Metanephros (tissue), 1 donor: ENCODE data around the gene GOLGA8A. TPM values are rescaled to one million over a fixed set of nuclear protein-coding genes. Genes with fewer than 3 reads are reported as not detected.

Experiments used
- total RNA-seq: library from RNA; depleted of rRNA; stranded (reverse); fragments of >200 nt; gene quantifications from one replicate; pipeline ENCODE4 v1.2.3, GENCODE V29; 2014

The GOLGA8A gene, protein sequence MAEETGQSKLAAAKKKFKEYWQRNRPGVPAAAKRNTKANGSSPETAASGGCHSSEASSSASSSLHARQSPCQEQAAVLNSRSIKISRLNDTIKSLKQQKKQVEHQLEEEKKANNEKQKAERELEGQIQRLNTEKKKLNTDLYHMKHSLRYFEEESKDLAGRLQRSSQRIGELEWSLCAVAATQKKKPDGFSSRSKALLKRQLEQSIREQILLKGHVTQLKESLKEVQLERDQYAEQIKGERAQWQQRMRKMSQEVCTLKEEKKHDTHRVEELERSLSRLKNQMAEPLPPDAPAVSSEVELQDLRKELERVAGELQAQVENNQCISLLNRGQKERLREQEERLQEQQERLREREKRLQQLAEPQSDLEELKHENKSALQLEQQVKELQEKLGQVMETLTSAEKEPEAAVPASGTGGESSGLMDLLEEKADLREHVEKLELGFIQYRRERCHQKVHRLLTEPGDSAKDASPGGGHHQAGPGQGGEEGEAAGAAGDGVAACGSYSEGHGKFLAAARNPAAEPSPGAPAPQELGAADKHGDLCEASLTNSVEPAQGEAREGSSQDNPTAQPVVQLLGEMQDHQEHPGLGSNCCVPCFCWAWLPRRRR
- total RNA-seq = 47.9 TPM

DNA sequence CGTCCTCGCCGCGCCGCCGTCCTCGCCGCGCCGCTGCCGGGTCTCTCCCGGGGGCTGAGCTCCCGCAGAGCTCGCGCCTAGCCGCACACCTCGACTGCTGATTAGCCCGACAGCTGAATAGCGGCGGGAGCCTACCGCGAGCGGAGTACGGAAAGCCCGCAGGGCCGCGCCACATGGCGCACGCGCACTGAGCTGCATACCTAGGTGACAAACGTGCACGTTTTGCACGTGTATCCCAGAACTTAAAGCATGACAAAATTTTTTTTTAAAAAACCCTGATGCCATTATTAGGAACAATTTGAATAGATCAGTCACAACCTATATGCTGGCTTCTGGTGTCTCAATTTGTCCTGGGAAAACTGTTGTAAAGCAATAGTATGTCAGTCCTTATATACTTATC, at the start of gene GOLGA8A:
Gene GOLGA8A, minus strand, starts transcription at position 122 of the 400 bp plus-strand sequence. CDS start 48,117 bp downstream, outside the sequence.

Other genes starting within 250 kb of the GOLGA8A start
- 56.8 TPM for gene KATNBL1, start 227.7 kb downstream of the GOLGA8A start, total RNA-seq
- 65.9 TPM for gene EMC4, start 212.8 kb downstream of the GOLGA8A start, total RNA-seq
- gene SLC12A6, start 100.0 kb downstream of the GOLGA8A start, total RNA-seq = 26.2 TPM
- 125 TPM for gene NOP10, start 94.7 kb downstream of the GOLGA8A start, total RNA-seq
- not detected for gene NUTM1, start 94.5 kb downstream of the GOLGA8A start, total RNA-seq
- 10.2 TPM for gene LPCAT4, start 70.6 kb downstream of the GOLGA8A start, total RNA-seq
- gene GOLGA8B, start 145.8 kb upstream of the GOLGA8A start, total RNA-seq = 67.4 TPM